Panc1 (cell line): Measurements from ENCODE around the gene MRM1. TPM values are rescaled to one million over a fixed set of nuclear protein-coding genes. Genes with fewer than 3 reads are reported as not detected.

Experiments
- ATAC-seq: fragments of 200-7000 bp; cut with Tn5 transposase; 2 replicates; pipeline ENCODE4 v1.9.1; 2020; ENCODE audit warnings: mild to moderate bottlenecking, moderate library complexity
- BruUV-seq: library from RNA; stranded (reverse); fragments of 400-500 nt; replicated peaks from 2 replicates; lab custom pipeline; 2021; lab: Mats Ljungman, UMichigan
- CTCF ChIA-PET: fragments of 300-600 bp; sonication (Branson Sonifier 250); formaldehyde crosslinking; loops from one replicate; lab custom pipeline; 2022; ENCODE audit warnings: antibody characterized with exemption; lab: Charles Lee
- POLR2A ChIA-PET: fragments of 300-600 bp; sonication (Branson Sonifier 250); formaldehyde crosslinking; loops from one replicate; lab custom pipeline; 2022; ENCODE audit warnings: antibody characterized with exemption; lab: Charles Lee
- DNase-seq: peaks from one replicate; pipeline ENCODE4 v3.0.0-alpha.2; 2010; ENCODE audit warnings: low read depth, low spot score
- H3K27ac ChIP-seq: 2 replicates; pipeline ENCODE4 v1.5.1; 2011; ENCODE audit warnings: mild to moderate bottlenecking, low read length, inconsistent platforms
- H3K27me3 ChIP-seq: fragments of 200-500 bp; sonication (Bioruptor generic); 2 replicates; pipeline ENCODE4 v1.6.0; 2014; ENCODE audit warnings: low read length, inconsistent platforms; ENCODE audit not compliant: control insufficient read depth, insufficient read depth
- H3K36me3 ChIP-seq: fragments of 200-500 bp; sonication (Bioruptor generic); 2 replicates; pipeline ENCODE4 v1.5.1; 2014; ENCODE audit warnings: inconsistent platforms, mild to moderate bottlenecking, low read length, moderate library complexity; ENCODE audit not compliant: control insufficient read depth, insufficient read depth
- H3K4me1 ChIP-seq: 2 replicates; pipeline ENCODE4 v1.5.1; 2011; ENCODE audit warnings: inconsistent platforms, mild to moderate bottlenecking, low read length, moderate library complexity; ENCODE audit not compliant: control insufficient read depth, insufficient read depth
- H3K4me3 ChIP-seq, 2 experiments: 2 replicates each; pipeline ENCODE4 v1.5.1; 2011 to 2012; ENCODE audit warnings: low read depth in 2 of 2, low read length in 2 of 2, mild to moderate bottlenecking in 2 of 2, inconsistent platforms in 1 of 2, moderate library complexity in 1 of 2
- H3K9me3 ChIP-seq: fragments of 200-500 bp; sonication (Bioruptor generic); 2 replicates; pipeline ENCODE4 v1.5.1; 2014; ENCODE audit warnings: low read depth, mild to moderate bottlenecking, inconsistent platforms, low read length, moderate library complexity; ENCODE audit not compliant: control insufficient read depth, insufficient read depth
- CTCF ChIP-seq: fragments of 450-650 bp; IDR thresholded peaks from 2 replicates; pipeline ENCODE4 v1.5.1; 2017; ENCODE audit warnings: mild to moderate bottlenecking
- POLR2AphosphoS5 ChIP-seq: IDR thresholded peaks from 2 replicates; pipeline ENCODE4 v1.6.1; 2012; ENCODE audit warnings: mild to moderate bottlenecking, low read depth, low read length, moderate library complexity
- REST ChIP-seq, 2 experiments: IDR thresholded peaks; 2 replicates each; pipeline ENCODE4 v1.6.1; 2011 to 2012; ENCODE audit warnings: low read depth in 2 of 2, control low read depth in 1 of 2, low read length in 1 of 2, mild to moderate bottlenecking in 1 of 2, moderate library complexity in 1 of 2; ENCODE audit not compliant: insufficient read depth in 1 of 2
- SIN3A ChIP-seq: IDR thresholded peaks from 2 replicates; pipeline ENCODE4 v1.6.1; 2012; ENCODE audit warnings: low read depth, mild to moderate bottlenecking, low read length, moderate library complexity, borderline replicate concordance; ENCODE audit not compliant: insufficient read depth
- TCF7L2 ChIP-seq: IDR thresholded peaks from 2 replicates; pipeline ENCODE4 v1.6.1; 2011; ENCODE audit warnings: mild to moderate bottlenecking, low read depth, low read length, inconsistent platforms
- in situ Hi-C: cut with HindIII; loops from 2 replicates; pipeline ENCODE4 v1.10.0; 2016; ENCODE audit warnings: low sequenced_read_pairs, low pct_unique_long_range_greater_than_20kb
- intact Hi-C: fragments of 100-400 bp; cut with micrococcal nuclease; formaldehyde crosslinking; loops from one replicate; pipeline ENCODE4 v1.10.0; 2022; ENCODE audit not compliant: unreplicated experiment
- total RNA-seq: library from RNA; stranded (reverse); gene quantifications from one replicate; pipeline ENCODE4 v1.2.1, GENCODE V29; 2021; ENCODE audit not compliant: unreplicated experiment

The MRM1 gene
- total RNA-seq, 1 experiment from 2014 or later, result 7.8 TPM

GRCh38 chr17:36608794-36609497 lies 7.6 kb downstream of the MRM1 start:
- no TSS peak for BruUV-seq

GRCh38 chr17:36609498-36609862 lies 8.1 kb downstream of the MRM1 start:
- in situ Hi-C loops, result no loop called here

More at GRCh38 chr17:36608794-36609497, 7.6 kb downstream of the MRM1 start:
- DNase-seq (no peak), ATAC-seq (peak; percentile 54; the same call in 1 of the 2 replicates)
- TF ChIP-seq TCF7L2 (no peak), SIN3A (no peak), CTCF (no peak; the same call in 1 of the 2 replicates), POLR2AphosphoS5 (no peak), REST (IDR thresholded peaks at IDR 0.05; ENCODE audit: insufficient read depth in 1 of 2, low read depth in 2 of 2, low read length in 1 of 2) (no peak)
- H3K36me3 ChIP-seq, result no peaks in the 10 kb centered on the region
- in situ Hi-C loops, result no loop called here
- POLR2A ChIA-PET, result no interaction called here
- CTCF ChIA-PET, result no interaction called here
- H3K4me1 ChIP-seq, result no peaks in the 10 kb centered on the region
- no peaks in the 10 kb centered on the region for H3K27me3 ChIP-seq
- no peaks in the 10 kb centered on the region for H3K9me3 ChIP-seq
- no peak overlapping the region for H3K27ac ChIP-seq
- intact Hi-C loops, result no loop called here
- H3K4me3 ChIP-seq, result no peak overlapping the region

More at GRCh38 chr17:36609498-36609862, 8.1 kb downstream of the MRM1 start:
- DNase-seq (no peak), ATAC-seq (no peak)
- Histone ChIP-seq H3K4me3 (no peak overlapping the region), H3K27me3 (no peaks in the 10 kb centered on the region), H3K27ac (no peak overlapping the region), H3K9me3 (no peaks in the 10 kb centered on the region), H3K36me3 (no peaks in the 10 kb centered on the region), H3K4me1 (no peaks in the 10 kb centered on the region)
- intact Hi-C loops, result no loop called here
- CTCF ChIA-PET, result no interaction called here
- TF ChIP-seq CTCF, result no peak
- no peak for TF ChIP-seq SIN3A
- TF ChIP-seq TCF7L2, result no peak
- TF ChIP-seq POLR2AphosphoS5, result no peak
- TF ChIP-seq REST (IDR thresholded peaks at IDR 0.05; ENCODE audit: insufficient read depth in 1 of 2, low read depth in 2 of 2, low read length in 1 of 2), result no peak
- BruUV-seq, result no TSS peak
- POLR2A ChIA-PET, result no interaction called here
